Measurements from ENCODE around the gene RAMP1. TPM values are rescaled to one million over a fixed set of nuclear protein-coding genes. Genes with fewer than 3 reads are reported as not detected.

Gene RAMP1
- total and polyA plus RNA-seq, 2 donors (not counting 1 experiment from before 2014, with no cell fraction given): 3.3 to 16.0 TPM

- no peak overlapping the region for H3K4me2 ChIP-seq (ENCODE audit: extremely low read depth, insufficient read depth, low read length)
- no peak overlapping the region for H3K27ac ChIP-seq (ENCODE audit: insufficient read depth, low read length)
- H4K20me1 ChIP-seq (ENCODE audit: control insufficient read depth, extremely low read depth, insufficient read depth, low read length): no peaks in the 10 kb centered on the region
- no peak overlapping the region for H3K4me3 ChIP-seq (replicated peaks in 1 of 4; ENCODE audit: control extremely low read depth in 1 of 4, insufficient read depth in 1 of 4, low read depth in 3 of 4, low read length in 4 of 4)
- TF ChIP-seq CTCF (conservative IDR thresholded peaks at IDR 0.05 in 1 of 2, IDR thresholded peaks at IDR 0.05 in 1 of 2; ENCODE audit: low read depth in 1 of 2, low read length in 2 of 2) (no peak), EZH2 (IDR thresholded peaks at IDR 0.05; ENCODE audit: low read length, missing control alignments) (no peak)
- H3K36me3 ChIP-seq (ENCODE audit: control insufficient read depth, insufficient read depth, low read length): no peaks in the 10 kb centered on the region
- no peak for DNase-seq (ENCODE audit: low read depth in 2 of 2)
- no peak overlapping the region for H2AFZ ChIP-seq (ENCODE audit: low read length)
- no peaks in the 10 kb centered on the region for H3K79me2 ChIP-seq (ENCODE audit: control insufficient read depth, insufficient read depth, low read length)
- peaks cover 11% of the 10 kb centered on the region for H3K4me1 ChIP-seq (ENCODE audit: control insufficient read depth, extremely low read depth, insufficient read depth, low read length)
- peaks cover 3% of the 10 kb centered on the region for H3K27me3 ChIP-seq (ENCODE audit: control insufficient read depth, insufficient read depth, low read length)
- H3K9ac ChIP-seq (ENCODE audit: insufficient read depth, low read length): no peak overlapping the region
- no peaks in the 10 kb centered on the region for H3K9me3 ChIP-seq (ENCODE audit: control insufficient read depth, insufficient read depth, low read depth, low read length)
These were observed 3.7 kb downstream of the RAMP1 start for GRCh38 chr2:237863102-237863511.

- peaks cover 11% of the 10 kb centered on the region for H3K4me1 ChIP-seq (ENCODE audit: control insufficient read depth, extremely low read depth, insufficient read depth, low read length)
These were observed 4.4 kb downstream of the RAMP1 start for GRCh38 chr2:237863689-237864443.

More at GRCh38 chr2:237863689-237864443, 4.4 kb downstream of the RAMP1 start:
- no peak overlapping the region for H3K27ac ChIP-seq (ENCODE audit: insufficient read depth, low read length)
- H3K4me2 ChIP-seq (ENCODE audit: extremely low read depth, insufficient read depth, low read length): no peak overlapping the region
- no peaks in the 10 kb centered on the region for H3K79me2 ChIP-seq (ENCODE audit: control insufficient read depth, insufficient read depth, low read length)
- TF ChIP-seq CTCF (conservative IDR thresholded peaks at IDR 0.05 in 1 of 2, IDR thresholded peaks at IDR 0.05 in 1 of 2; ENCODE audit: low read depth in 1 of 2, low read length in 2 of 2) (no peak), EZH2 (IDR thresholded peaks at IDR 0.05; ENCODE audit: low read length, missing control alignments) (no peak)
- H4K20me1 ChIP-seq (ENCODE audit: control insufficient read depth, extremely low read depth, insufficient read depth, low read length): no peaks in the 10 kb centered on the region
- peaks cover 3% of the 10 kb centered on the region for H3K27me3 ChIP-seq (ENCODE audit: control insufficient read depth, insufficient read depth, low read length)
- H3K9ac ChIP-seq (ENCODE audit: insufficient read depth, low read length): no peak overlapping the region
- H3K4me3 ChIP-seq (replicated peaks in 1 of 4; ENCODE audit: control extremely low read depth in 1 of 4, insufficient read depth in 1 of 4, low read depth in 3 of 4, low read length in 4 of 4): no peak overlapping the region
- peak in 1 of 2 donors; percentile 12 for DNase-seq (ENCODE audit: low read depth in 2 of 2)
- no peaks in the 10 kb centered on the region for H3K9me3 ChIP-seq (ENCODE audit: control insufficient read depth, insufficient read depth, low read depth, low read length)
- no peaks in the 10 kb centered on the region for H3K36me3 ChIP-seq (ENCODE audit: control insufficient read depth, insufficient read depth, low read length)
- H2AFZ ChIP-seq (ENCODE audit: low read length): no peak overlapping the region

Data from fibroblast of lung (primary cell).